Measurements from ENCODE around the gene FCMR.

FCMR gene

DNA sequence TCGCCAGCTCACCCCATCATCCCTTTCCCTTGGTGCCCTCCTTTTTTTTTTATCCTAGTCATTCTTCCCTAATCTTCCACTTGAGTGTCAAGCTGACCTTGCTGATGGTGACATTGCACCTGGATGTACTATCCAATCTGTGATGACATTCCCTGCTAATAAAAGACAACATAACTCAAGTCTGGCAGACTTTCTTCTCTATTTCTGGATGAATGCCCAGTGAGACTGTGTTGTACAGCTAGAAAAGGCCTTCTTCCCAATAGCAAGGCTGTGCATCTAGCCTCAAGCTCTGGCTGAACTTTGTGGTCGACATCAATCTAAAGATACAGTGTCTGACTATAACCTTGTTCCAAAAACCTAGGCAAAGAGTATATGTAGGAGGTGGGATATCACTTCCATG is 18.1 kb downstream of the FCMR start:
- in situ Hi-C loops (cut with HindIII; ENCODE audit: low sequenced_read_pairs): no loop called here

DNA sequence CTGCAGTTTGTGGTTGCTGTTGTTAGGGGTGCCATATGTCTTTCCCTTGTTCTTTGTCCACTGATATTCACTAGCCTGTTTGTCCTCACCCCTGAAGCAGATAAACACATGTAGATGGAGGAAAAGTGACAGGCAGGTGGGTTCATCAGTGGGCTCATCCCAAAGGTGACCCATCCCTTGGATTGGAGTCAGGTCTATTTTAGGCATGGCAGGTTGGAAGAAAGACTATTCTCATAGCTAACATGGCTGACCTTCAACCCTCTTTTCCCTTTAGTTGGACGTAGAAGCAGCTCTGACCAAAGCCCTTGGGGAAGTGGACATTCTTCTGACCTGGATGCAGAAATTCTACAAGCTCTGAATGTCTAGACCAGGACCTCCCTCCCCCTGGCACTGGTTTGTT is 19.0 kb downstream of the FCMR start:
- in situ Hi-C loops (cut with HindIII; ENCODE audit: low sequenced_read_pairs): no loop called here

GRCh38 chr1:206901944-206902343 is 19.8 kb downstream of the FCMR start:
- in situ Hi-C loops (cut with HindIII; ENCODE audit: low sequenced_read_pairs): no loop called here

GRCh38 chr1:206900149-206900548 is 21.6 kb downstream of the FCMR start:
- in situ Hi-C loops (cut with HindIII; ENCODE audit: low sequenced_read_pairs): no loop called here

DNA sequence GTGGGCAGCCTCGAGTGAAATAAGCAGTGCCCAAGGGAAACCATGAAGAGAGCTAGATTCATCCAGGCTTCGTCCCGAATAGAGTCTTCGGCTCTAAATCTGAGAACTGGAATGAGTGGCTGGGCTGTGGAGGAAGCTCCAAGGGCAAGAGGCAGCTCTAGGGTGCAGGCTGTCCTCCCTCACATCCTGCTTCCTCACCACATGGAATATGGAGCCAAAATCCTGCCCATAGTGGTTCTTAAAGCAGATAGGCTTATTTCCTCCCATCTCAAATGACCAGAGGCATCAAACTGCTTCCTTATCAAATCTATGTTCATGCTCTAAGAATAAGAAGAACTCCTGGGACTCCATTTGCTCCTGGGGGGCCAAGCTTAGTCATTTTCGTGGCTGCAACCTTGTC is 22.0 kb downstream of the FCMR start:
- in situ Hi-C loops (cut with HindIII; ENCODE audit: low sequenced_read_pairs): no loop called here

GRCh38 chr1:206898915-206899431 is 22.8 kb downstream of the FCMR start:
- in situ Hi-C loops (cut with HindIII; ENCODE audit: low sequenced_read_pairs): no loop called here

GRCh38 chr1:206898089-206898914 is 23.4 kb downstream of the FCMR start:
- in situ Hi-C loops (cut with HindIII; ENCODE audit: low sequenced_read_pairs): no loop called here

DNA sequence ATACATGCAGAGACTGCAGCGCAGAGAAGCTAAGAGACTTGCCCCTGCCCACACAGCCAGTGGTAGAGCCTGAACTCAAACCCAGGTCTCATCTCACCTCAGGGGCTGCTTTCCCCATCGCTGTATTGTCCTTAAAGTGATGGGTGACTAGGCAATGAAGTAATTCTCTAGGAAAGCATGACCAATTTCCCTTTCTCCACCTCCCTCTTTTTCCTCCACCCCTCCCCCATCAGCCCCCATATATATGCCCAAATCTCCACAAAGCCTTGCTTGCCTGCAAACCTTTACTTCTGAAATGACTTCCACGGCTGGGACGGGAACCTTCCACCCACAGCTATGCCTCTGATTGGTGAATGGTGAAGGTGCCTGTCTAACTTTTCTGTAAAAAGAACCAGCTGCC is 24.6 kb downstream of the FCMR start, which contains the start of gene IL24:
Gene IL24, plus strand, starts transcription at position 269 of the 400 bp plus-strand sequence. CDS start 390 bp downstream, outside the sequence.
- in situ Hi-C loops (cut with HindIII; ENCODE audit: low sequenced_read_pairs): no loop called here

DNA sequence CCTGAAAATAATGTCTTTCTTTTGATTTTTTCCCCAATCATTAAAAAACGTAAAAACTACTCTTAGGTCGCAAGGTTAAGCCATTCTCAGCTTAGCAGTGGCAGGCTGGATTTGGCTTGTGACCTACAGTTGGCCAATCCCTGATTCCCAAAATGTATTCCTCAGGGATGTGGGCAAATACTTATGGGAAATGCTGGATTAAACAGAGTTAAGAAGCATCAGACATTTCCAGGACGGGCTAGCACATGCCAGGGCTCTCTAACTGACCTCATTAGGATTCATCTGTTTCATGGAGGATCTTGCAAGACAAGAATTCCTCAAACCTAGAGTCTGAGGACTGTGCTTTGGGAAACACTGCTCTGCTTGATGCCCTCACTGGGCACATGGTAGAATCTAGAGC is 25.5 kb downstream of the FCMR start:
- in situ Hi-C loops (cut with HindIII; ENCODE audit: low sequenced_read_pairs): no loop called here

- in situ Hi-C loops (cut with HindIII; ENCODE audit: low sequenced_read_pairs): no loop called here
Measured at GRCh38 chr1:206895837-206896242, 25.9 kb downstream of the FCMR start.

GRCh38 chr1:206895325-206895724 is 26.4 kb downstream of the FCMR start:
- in situ Hi-C loops (cut with HindIII; ENCODE audit: low sequenced_read_pairs): no loop called here

DNA sequence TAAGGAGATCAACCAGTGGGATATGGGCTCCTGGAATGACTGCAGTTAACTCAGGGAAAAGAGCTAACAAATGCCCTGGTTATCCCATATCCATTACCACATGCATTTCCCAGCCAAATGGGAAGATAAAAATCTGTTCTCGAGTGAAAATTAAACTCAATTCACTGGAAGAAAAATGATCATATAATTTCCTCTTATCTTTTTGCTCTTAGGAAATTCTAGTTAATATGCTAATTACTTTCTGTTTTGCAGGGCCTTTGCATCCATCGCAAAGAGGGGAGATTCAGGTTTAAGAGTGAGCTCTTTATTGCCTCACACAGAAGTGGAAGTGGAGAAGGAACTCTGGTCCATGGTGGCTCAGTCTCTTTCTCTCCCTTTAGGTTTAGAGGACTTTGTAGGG is 28.4 kb downstream of the FCMR start:
- in situ Hi-C loops (cut with HindIII; ENCODE audit: low sequenced_read_pairs): no loop called here

DNA sequence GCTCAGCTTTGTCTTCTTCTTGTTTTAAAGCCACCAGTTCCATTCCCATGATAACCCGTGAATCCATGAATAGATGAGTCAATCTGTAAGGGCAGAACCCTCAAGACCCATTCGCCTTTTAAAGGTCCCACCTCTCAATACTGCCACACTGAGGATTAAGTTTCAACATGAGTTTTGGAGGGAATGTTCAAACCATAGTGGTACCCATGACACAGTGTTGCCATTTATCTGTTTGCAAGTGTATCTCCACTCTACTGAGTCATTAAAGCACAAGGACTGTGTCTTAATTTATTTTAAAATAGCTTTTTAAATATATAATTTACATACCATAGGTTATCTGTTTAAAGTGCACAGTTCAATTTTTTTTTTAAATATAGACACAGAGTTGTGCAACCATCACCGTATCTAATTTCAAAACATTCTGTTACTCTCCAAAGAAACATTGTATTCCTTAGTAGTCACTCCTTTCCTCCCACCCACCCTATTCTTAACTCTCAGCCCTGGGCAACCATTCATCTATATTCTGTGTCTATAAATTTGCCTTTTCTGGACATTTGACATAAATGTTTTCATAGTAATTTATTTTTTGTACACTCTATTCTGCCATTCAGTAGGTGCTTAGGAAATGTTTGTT is 29.3 kb downstream of the FCMR start:
- in situ Hi-C loops (cut with HindIII; ENCODE audit: low sequenced_read_pairs): no loop called here

GRCh38 chr1:206891412-206891811 is 30.3 kb downstream of the FCMR start:
- in situ Hi-C loops (cut with HindIII; ENCODE audit: low sequenced_read_pairs): no loop called here

GRCh38 chr1:206890125-206891060 is 31.3 kb downstream of the FCMR start:
- in situ Hi-C loops (cut with HindIII; ENCODE audit: low sequenced_read_pairs): no loop called here

DNA sequence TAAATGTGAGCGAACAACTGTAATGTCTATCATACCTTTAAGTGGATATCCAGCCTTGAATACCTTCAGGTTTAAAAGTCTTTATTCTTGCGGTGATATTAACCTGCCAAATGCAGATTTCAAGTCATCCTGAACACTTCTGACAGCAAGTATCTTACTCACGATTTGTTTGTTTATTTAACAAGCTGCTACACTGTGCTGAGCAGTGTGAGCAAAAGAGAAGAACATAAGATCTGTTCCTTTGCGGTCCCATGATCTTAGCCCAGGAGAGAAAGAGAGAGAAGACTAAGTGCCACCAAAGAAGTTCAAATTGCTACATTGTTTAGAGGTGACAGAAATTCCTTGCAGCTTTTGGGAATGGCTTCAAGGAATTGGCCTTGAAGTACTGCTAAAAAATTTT is 34.0 kb downstream of the FCMR start:
- in situ Hi-C loops (cut with HindIII; ENCODE audit: low sequenced_read_pairs): no loop called here

- in situ Hi-C loops (cut with HindIII; ENCODE audit: low sequenced_read_pairs): no loop called here
Measured at GRCh38 chr1:206886831-206887230, 34.9 kb downstream of the FCMR start.

GRCh38 chr1:206885341-206886060 is 36.2 kb downstream of the FCMR start:
- in situ Hi-C loops (cut with HindIII; ENCODE audit: low sequenced_read_pairs): no loop called here

- in situ Hi-C loops (cut with HindIII; ENCODE audit: low sequenced_read_pairs): no loop called here
Measured at GRCh38 chr1:206883876-206884275, 37.9 kb downstream of the FCMR start.

GRCh38 chr1:206883160-206883559 is 38.6 kb downstream of the FCMR start:
- in situ Hi-C loops (cut with HindIII; ENCODE audit: low sequenced_read_pairs): no loop called here

Measured in endothelial cell of hepatic sinusoid (primary cell).